ENCODE measurements around the gene ST3GAL5.
"Not testable (repeated sequence)": the region's sequence is repeated elsewhere in the genome, so short reads cannot be mapped to it uniquely, and the experiment has no call there.

The ST3GAL5 gene

DNA sequence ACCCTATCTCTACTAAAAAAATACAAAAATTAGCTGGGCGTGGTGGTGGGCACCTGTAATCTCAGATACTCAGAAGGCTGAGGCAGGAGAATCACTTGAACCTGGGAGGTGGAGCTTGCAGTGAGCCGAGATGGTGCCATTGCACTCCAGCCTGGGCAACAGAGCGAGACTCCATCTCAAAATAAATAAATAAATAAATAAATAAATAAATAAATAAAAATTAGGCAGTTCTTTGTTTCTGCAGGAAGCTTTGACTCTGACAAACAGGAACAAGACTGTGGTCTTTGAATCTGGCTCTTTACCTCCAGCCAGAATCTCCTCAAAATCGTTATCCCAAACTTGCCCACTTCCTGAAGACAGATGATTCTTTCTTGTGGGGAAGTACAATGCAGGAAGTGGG, 59.4 kb downstream of the ST3GAL5 start:
- DNase-seq, result not testable (repeated sequence)

DNA sequence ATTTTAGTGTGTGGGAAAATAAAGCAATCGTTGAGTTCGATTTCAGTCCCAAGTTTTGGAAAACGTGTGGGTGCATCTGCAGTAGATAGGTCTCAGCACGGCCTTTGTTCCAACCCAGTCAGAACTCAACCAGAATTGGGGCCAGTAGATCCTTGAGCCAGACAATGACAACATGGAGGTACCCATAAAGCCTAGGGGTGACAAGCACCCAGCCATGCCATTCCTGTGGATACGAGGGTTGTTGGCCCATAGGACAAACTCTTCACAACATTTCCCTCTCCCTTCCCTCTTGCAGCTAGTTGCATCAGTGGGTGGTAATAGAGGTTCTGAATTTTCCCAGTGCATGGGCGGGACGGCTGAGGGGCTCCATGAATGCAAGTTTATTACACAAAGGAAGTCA, 60.1 kb downstream of the ST3GAL5 start:
- no peak for DNase-seq

DNA sequence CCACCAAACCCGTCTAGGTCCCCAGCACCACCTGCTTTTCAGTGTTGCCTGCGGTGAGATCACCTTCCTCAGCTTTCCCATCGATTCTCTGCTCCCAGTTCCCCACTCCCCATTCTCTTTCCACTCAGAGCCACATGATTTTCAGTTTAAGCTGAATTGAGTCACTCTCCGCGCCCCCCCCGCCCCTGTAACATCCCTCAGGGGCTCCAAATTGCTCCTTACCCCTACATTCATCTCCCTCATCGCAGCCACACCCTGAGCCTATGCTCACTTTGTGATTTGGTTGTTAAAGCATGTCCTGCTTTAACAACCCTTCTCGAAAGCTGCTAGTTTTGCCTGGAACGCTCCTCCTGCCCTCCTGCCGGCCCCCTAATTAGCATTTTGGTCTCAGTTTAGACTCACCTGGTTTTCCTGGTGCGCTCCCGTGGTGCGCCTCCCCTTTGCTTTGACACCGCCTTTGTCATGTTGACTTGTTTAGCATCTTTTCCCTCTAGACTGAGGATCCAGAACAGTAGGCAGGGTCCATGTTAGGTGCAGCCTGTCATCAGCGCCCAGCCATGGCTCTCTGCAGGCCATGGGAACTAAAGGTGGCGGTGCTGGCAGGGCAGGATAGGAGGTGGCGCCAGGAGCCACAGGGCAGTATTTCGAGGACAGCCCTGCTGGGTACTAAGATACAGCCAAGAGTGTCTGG, 60.8 kb downstream of the ST3GAL5 start:
- no peak for DNase-seq

DNA sequence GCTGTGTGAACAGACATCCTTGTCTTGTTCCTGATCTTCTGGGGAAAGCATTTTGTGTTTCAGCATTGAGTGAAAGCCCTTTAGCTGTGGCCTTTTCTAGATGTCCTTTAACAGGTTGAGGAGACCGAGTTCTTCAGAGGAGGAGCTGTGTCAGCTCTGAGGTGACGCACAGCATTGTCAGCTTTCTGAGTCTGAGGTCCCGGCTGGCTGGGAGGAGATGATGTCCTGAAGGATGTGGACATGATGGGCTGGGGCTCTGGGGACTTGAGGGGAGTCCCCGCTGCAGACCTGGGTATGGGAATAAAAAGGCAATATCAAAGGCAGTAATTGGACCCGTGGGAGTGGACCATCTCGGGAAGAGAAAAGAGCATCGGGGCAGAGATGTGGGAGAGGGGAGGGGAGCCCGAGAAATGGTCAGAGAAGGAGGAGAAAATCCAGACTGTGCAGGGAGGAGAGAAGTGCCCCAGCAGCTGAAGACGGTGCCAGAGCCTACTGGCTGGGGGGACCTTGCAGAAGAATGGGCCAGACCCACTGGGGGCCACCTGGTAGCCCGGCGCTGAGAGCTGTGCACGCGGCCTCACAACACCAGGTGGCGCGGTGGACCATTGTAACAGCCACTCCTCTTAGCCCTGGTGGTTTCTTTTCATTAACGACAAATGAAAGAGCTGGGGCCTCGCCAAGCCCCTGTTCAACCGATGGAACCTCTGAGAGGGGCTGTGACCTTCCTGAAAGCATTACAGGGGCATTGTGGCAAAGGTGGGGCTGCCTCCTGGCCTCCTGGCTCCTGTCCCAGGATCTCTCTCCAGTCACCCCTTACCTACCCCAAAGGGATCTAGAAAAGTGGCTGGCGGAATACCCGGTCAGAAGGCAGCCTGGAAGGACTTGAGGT, 61.6 kb downstream of the ST3GAL5 start:
- DNase-seq, result peak; percentile 79

DNA sequence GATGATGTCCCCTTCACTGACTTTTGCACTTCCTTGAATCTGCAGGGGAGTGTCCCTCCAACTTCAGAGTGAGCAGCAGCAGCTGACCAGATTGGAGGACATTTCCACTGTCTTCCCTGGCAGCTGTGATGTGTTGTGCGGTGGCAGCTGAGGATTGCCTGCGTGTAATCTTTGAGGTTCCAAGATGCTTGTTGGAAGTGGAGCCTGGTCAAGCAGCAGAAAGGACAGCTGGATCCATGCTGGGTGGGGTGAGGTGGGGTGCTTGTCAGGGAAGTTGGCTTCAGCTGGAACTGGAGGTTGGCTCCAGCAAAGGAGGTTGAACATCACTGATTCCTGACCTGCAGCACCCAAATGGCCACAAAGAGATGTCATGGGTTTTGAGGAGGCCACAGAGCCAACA, 64.8 kb downstream of the ST3GAL5 start:
- no peak for DNase-seq

DNA sequence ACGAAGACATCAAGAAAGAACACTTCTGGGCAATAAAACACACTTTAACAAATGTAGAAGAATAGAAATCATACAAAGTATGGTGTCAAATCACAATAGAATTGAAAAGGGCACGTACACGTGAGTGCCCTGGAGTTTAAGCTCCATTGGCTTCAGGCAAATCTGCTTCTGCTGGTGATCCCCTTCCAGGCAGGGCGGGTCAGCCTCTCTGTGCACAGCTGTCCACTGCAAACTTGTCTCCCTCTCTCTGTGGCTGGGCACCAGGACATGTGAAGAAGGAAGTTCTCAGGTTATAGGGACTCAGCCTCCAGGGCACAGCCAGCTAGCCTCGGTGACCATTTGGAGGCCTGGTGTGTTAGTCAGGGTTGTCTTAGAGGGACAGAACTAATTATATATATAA, 66.0 kb downstream of the ST3GAL5 start:
- DNase-seq, result no peak

DNA sequence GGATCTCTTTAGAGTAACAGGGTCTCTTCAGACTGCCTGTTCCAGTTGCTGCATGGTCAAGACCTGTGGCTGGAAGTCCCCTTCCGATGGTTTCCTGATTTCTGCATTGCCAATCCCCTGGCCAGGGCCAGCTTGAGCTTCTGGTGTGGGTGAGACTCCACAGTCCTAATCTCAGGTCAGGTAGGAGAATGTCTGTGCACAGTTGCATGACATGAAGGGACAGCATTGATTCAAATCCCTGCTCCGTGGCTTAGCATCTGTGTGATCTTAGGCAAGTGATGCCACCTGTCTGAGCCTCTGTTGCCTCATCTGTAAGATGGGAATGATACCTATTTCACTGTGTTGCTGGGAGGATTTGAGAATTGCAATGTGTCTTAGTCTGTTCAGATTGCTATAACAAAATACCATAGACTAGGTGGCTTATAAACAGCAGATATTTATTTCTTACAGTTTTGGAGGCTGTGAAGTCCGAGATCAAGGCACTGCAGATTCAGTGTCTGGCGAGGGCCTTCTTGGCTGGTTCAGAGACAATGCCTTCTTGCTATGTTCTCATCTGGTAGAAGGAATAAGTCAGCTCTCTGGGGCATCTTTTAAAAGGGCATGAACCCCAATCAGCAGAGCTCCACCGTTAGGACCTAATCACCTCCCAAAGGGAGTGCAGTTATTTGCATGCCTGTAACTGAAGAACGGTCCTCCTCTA, 68.8 kb downstream of the ST3GAL5 start:
- no peak for DNase-seq

DNA sequence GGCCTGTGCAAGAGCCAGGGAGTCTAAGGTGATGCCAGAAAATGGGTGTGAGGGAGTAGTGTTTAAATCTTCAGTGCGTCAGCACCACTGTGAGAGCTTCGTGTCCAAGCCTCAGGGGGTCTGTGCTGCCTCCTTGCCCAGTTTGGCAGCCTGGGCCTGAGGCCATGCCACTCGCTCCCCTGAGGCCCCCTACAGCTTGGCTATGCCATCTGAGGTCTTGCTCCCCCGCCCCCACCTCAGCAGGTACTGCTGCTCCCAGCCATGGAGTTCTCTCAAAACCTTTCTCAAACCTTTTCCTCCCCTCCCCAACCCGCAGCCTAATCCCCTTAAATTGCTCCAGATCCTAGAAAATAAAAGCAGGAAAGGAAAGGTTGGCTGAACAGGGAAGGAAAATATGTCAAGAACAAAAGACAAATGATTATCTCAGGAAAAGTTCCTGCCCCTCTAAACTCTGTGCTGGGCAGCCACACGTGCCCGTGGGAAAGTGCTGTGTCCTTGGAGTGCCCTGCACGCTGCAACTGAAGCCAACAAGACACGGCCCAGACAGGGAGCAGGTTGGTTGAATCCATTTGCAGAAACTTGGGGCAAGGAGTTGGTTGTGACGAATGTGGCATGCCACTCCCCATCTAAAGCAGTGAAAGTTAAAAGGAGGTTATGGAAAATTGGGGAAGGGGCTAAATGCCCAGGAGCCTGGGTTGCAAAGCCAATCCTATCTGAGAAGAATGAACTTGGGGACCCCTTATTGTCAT, 73.8 kb downstream of the ST3GAL5 start:
- no peak for DNase-seq

DNA sequence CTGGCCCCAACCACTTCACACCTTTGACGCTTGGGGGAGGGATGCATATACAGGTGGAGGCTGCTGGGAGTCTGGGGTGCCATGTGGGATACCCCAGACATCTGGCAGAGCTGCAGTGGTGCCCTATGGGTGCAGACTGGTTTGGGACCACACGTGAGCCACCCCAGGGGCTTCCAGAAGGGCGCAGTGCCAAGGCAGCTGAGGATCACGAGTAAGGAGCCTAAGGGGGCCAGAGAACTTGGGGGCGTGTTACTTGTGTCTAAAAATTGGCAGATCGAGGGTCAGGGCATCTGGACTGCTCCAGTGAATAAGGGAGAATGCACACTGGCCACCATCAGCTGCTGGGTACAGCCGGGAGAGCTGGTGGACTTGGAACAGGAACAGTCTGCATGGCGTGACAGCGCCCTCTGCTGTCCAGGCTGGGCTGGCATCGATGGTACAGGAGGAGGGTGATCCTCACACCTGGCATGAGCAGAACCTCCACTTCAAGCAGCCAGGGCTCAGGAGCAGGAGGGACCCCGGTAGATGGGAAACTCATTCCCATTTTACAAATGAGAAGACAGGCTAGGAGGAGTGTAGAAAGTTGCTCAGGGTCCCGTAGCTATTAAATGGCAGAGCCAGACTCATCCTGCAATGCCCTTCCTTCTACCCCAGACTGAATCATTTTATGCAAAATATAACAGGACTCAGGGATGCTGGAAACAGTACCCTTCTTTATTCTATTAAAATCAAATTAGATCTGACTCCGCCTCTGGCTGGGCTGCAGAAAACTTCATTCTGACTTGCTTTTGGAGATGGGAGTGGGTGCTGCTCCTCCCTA, 74.6 kb downstream of the ST3GAL5 start:
- peak; percentile 87 for DNase-seq

DNA sequence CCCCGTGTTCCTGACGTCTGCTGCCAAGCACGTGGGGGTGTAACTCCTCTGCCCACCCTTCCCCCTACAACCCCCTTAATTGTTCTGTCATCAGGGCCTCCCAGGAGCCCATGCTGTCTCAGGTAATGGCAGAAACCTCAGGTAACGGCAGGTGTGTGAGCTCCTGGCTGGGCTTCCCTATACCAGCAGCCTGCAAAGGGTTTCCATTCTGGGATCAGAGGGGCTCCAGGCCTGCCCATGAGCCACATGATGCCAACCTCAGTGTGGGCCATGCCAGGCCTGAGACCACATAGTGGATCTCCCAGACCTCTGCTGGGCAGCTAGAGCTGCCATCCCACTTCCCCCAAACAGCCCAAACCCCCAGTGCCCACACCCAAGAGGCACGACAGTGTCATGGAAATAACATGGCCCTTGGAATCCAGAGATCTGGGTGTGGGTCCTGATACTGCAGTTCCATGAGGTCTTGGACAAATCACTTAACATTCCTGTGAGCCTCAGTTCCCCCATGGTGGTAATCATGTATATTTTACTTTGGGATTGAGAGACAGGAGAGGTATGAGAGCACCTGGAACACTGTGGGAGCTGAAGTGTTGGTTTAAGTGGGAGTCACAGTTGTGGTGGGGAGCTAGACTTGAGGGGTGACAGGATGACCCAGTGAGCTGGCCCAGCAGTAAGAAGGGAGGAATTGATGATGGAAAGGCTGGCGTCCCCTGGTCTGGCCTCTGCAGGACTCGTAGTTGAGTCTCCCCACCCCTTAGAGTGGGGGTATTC, 75.4 kb downstream of the ST3GAL5 start:
- DNase-seq, result no peak

DNA sequence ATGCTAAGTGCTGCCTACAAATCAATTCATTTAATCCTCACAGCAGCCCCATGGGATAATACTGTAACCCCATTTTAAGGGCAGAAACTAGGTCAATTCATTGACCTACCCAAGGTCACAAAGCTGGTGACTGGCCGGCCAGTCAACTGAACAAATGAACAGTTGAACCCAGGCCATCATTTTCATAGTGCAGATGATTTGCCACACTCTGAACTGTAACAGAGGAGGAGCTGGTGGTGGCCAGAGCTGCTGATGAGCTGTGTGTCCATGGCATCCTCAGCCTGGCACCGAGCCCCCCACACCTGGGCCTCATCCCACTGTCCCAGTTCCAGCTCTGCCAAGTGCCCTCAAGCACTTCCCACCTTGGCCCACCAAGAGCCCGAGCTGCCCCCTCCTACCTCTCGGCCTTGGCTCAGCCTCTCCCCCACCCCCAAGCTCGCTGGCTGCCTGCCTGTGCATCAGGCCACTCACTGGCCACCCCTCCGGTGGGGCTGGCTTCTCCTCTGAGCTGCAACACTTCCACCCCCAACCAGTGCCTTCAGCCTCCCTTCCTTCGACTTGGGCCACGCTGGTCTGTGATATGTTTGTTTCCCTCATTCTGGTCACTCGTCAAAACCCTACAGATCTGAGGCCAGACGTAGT, 76.6 kb downstream of the ST3GAL5 start:
- no peak for DNase-seq

DNA sequence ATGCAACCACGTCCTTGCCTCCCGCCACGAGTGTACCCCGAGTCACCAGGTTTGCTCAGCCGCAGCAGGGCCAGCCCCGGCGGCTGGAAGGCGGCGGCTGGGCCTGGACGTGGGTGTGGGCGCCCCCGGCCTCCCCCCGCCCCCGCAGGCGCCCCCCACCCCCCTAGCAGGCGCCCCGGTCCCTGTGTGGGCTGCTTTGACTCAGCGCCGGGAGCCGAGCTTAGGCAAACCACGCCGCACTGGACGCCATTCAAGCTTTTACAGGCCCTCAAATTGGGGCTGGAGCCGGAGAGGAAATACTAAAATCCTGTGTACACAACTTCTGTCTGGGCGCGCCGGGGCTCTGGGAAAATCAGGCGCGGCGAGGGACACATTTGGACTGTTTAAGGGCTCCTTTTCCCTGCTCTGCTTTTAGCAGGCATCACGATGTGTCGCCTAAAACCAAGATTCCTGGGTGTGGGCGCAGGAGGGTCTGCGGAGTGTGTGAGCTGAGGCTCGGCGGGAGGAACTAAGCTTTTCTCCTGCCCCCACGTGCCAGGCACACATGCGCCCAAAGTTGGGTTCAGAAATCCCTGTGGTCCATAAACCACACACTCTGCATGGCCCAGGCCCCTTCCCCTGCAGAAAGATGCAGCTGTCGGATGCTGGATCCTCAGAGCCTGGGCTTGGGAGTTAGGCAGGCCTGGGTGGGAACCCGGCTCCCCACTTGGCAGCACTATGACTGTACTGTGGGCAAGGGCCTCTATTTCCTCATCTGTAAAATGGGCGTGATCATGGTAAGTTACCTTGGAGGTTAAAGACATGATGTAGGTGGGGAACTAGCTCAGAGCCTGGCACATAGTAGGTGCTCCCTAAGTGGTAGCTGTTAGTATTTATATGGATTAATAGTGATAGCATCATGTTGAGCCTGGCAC, 77.4 kb downstream of the ST3GAL5 start:
- DNase-seq, result no peak

DNA sequence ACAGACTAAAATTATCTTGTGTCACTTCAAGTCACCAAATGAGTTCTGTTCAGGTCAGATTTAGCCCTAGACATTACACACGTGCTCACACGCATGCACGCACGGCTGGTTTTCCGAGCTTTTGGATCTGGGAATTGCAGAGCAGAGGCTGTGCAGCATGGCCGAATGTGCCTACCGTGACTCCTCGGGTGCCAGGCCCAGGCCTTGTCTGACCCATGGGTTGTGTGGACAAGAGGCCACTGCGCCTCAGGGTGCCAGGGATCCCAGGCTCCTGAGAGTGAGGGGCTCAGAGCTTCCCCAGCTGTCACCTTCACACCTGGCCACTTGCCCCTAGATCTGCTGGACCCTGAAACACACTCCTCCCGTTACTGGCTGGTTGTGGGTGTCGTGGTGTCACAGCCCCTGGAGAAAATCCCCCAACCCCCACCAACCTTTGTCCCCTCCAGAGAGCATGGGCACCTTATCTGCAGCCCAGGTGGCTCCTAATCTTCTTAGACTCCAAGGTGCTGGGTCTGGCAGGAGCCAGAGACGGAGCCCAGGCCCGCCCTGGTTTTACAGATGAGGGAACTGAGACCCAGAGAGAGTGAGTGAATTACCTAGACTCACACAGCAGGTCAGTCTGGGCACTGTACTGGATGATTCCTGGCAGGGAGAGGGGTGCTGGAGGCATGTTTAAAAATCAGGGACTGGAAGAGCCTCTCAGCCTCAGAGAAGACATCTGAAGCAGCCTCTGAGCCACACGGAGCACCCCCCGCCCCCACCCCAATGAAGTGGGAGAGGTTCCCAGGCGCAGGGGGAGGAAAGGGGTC, 78.2 kb downstream of the ST3GAL5 start:
- no peak for DNase-seq

DNA sequence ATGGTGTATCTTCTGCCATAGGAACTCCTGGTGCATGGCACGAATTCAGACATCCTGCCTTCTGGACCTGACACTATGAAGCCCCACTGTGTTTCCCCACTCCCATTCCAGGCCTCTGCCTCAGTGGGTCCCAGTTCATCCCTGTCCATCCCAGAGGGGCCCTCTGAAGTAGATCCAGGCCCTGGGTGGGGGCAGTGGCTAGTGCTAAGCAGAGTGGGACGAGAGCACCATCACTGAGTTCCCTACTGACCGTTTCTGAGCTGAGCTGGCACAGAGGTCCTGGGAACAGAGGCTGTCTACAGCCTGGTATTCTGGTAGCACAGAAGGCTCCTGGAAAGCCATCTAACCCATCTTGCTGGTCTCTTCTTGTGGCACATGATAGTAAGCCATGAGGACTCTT, 81.0 kb downstream of the ST3GAL5 start:
- DNase-seq, result no peak

DNA sequence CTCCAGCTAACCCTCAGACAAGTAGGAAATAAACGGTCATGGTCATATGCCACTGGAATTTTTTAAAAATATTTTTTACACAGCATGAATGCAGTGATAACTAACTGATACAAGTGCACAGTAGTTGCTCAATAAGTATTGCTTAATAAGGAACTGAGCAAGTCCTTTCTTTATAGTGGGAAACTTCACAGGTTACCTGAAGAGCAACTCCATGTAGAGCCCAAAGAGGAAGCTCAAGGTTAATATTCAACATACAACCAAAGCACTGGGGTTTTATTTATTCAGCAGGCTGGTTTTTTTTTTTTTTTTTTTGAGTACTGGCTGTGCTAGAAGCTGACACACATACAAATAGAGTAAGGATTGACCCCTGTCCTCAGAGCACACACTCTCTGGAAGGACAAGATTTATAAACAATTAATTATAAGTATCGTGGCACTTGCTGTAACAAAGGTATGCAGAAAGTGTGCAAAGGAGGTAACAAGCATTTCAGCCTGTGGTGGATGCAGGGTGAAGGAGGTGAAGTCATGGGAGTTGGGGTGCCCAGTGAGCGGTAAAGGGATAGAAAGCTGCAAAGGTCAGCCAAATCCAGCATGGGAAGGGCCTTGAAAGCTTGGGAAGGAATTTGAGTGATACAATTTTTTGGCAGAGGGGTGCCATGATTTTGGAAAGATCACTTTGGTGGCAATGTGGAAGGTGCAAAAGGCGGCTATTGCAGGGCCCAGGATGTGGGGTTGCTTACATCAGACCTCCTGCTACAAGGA, 82.3 kb downstream of the ST3GAL5 start:
- DNase-seq, result no peak

DNA sequence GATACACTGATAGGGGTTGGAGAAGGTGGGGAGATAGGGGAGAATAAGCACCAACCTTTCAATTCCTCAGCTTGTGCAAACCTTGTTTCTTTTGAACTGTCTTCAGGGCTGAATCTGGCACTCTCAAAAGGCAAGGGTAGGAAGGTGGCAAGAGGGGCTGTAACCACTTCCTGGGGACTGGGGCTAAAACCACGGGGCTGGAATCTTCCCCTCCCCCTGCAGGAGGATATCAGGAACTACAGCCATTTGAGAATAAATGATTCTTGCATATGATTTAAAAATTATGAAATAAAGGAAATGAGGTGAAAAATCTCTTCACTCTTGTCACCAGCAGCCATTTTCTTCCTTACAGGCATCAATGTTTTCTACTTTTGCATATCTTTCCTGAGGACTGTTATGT, 84.2 kb downstream of the ST3GAL5 start:
- DNase-seq, result peak; percentile 34

DNA sequence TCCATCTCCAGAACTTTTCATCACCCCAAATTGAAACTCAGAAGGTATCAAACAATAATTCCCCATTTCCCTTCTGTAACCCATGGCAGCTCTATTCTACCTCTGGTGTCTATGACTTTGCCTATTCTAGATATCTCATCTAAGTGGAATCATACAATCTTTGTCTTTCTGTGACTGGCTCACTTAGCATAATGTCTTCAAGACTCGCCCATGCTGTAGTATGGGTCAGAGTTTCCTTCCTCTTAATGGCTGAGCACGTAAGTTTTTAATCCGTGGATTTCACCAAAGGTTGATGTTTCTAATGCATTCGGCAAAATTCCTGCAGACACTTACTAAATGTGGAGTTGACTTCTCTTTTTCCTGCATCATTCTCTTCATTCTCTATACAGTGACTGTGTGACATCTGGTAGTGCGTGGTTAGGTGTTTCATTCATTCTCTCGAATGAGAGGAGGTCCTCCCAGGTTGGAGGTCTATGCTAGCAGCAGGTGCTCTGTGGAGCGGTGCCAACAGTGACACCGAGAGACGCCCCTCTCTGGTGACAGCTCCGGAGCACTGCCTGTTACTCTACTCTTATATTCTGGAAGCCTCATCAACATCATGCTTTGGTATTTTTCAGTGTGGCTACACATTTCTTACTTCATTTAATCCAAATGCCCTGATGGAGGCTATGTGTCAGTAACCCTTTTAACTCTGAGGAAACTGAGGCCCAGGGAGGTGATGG, 84.9 kb downstream of the ST3GAL5 start:
- no peak for DNase-seq
